ENCODE results near the gene PLA2G4D.

- TF ChIP-seq, protein P1, sequence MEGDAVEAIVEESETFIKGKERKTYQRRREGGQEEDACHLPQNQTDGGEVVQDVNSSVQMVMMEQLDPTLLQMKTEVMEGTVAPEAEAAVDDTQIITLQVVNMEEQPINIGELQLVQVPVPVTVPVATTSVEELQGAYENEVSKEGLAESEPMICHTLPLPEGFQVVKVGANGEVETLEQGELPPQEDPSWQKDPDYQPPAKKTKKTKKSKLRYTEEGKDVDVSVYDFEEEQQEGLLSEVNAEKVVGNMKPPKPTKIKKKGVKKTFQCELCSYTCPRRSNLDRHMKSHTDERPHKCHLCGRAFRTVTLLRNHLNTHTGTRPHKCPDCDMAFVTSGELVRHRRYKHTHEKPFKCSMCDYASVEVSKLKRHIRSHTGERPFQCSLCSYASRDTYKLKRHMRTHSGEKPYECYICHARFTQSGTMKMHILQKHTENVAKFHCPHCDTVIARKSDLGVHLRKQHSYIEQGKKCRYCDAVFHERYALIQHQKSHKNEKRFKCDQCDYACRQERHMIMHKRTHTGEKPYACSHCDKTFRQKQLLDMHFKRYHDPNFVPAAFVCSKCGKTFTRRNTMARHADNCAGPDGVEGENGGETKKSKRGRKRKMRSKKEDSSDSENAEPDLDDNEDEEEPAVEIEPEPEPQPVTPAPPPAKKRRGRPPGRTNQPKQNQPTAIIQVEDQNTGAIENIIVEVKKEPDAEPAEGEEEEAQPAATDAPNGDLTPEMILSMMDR (IDR thresholded peaks at IDR 0.05) = no peak
- no peak for TF ChIP-seq EP300 (IDR thresholded peaks at IDR 0.05)
- TF ChIP-seq POLR2A (IDR thresholded peaks at IDR 0.05) = no peak
These were observed 23.9 kb downstream of the PLA2G4D start for GRCh38 chr15:42070279-42070975.
